CD4-positive, CD25-positive, alpha-beta regulatory T cell (primary cell): ENCODE measurements around the gene LARP4B. TPM values are rescaled to one million over a fixed set of nuclear protein-coding genes. Genes with fewer than 3 reads are reported as not detected.

Experiments
- ATAC-seq, 2 donors: fragments of 150-1000 bp; cut with Tn5 transposase; one replicate each; pipeline ENCODE4 v1.10.0; 2021; ENCODE audit warnings: low read depth in 2 of 2, moderate number of reproducible peaks in 2 of 2, moderate library complexity in 1 of 2
- DNase-seq, 3 donors: peaks; one replicate each; pipeline versions ENCODE4 v3.0.0 to v3.0.0-alpha.2; 2012 to 2022; ENCODE audit warnings: mixed read lengths in 1 of 3
- H3K27ac ChIP-seq: one replicate; pipeline ENCODE4 v1.7.0; 2013; ENCODE audit warnings: mild to moderate bottlenecking, low read length; ENCODE audit not compliant: insufficient read depth, poor library complexity, severe bottlenecking
- H3K27me3 ChIP-seq: one replicate; pipeline ENCODE4 v1.7.0; 2013; ENCODE audit warnings: low read length; ENCODE audit not compliant: control insufficient read depth, insufficient read depth
- H3K36me3 ChIP-seq: one replicate; pipeline ENCODE4 v1.7.0; 2013; ENCODE audit warnings: mild to moderate bottlenecking, low read length, moderate library complexity; ENCODE audit not compliant: control insufficient read depth, insufficient read depth
- H3K4me1 ChIP-seq: 2 replicates; pipeline ENCODE4 v1.7.0; 2013; ENCODE audit warnings: mild to moderate bottlenecking, low read length; ENCODE audit not compliant: insufficient read depth, control insufficient read depth, poor library complexity, severe bottlenecking
- H3K4me3 ChIP-seq: one replicate; pipeline ENCODE4 v1.7.0; 2013; ENCODE audit warnings: low read depth, mild to moderate bottlenecking, low read length, moderate library complexity
- H3K9me3 ChIP-seq, 2 experiments: 1 replicate in 1 of 2; 2 replicates in 1 of 2; pipeline ENCODE4 v1.7.0; 2013; ENCODE audit warnings: low read length in 2 of 2, mild to moderate bottlenecking in 1 of 2, moderate library complexity in 1 of 2; ENCODE audit not compliant: control insufficient read depth in 2 of 2
- H3K27ac Mint-ChIP-seq, 3 donors: one replicate each; pipeline ENCODE4 v1.8.0; 2020 to 2022; ENCODE audit warnings: mild to moderate bottlenecking in 3 of 3, mixed read lengths in 3 of 3, moderate library complexity in 2 of 3
- H3K27me3 Mint-ChIP-seq: one replicate; pipeline ENCODE4 v1.8.0; 2022; ENCODE audit warnings: mild to moderate bottlenecking, mixed read lengths
- H3K36me3 Mint-ChIP-seq: one replicate; pipeline ENCODE4 v1.8.0; 2020; ENCODE audit warnings: mixed read lengths
- H3K4me1 Mint-ChIP-seq, 4 donors: one replicate each; pipeline ENCODE4 v1.8.0; 2020 to 2022; ENCODE audit warnings: mixed read lengths in 4 of 4, mild to moderate bottlenecking in 1 of 4
- H3K4me3 Mint-ChIP-seq, 4 donors: one replicate each; pipeline ENCODE4 v1.8.0; 2020 to 2022; ENCODE audit warnings: mild to moderate bottlenecking in 4 of 4, mixed read lengths in 4 of 4, moderate library complexity in 3 of 4
- H3K9me3 Mint-ChIP-seq, 7 donors: one replicate each; pipeline ENCODE4 v1.8.0; 2020 to 2022; ENCODE audit warnings: mixed read lengths in 7 of 7, mild to moderate bottlenecking in 3 of 7, moderate library complexity in 2 of 7
- polyA plus RNA-seq, 4 donors: library from polyadenylated mRNA; unstranded; fragments of 300-500 nt; fragmentation: Illumina TruSeq; gene quantifications; one replicate each; pipeline ENCODE4 v1.2.3, GENCODE V29; 2021
- total RNA-seq: library from RNA; stranded (reverse); gene quantifications from one replicate; pipeline ENCODE4 v1.2.3, GENCODE V29; 2022

Gene LARP4B
- total and polyA plus RNA-seq, 5 donors from 2014 or later, result 20.5 to 82.0 (median 30.3) TPM

GRCh38 chr10:829241-829640 is 102.3 kb downstream of the LARP4B start:
- no peaks in the 10 kb centered on the region for H3K27me3 Mint-ChIP-seq
- peaks cover 72% of the 10 kb centered on the region for H3K36me3 ChIP-seq

GRCh38 chr10:828191-828590 is 103.3 kb downstream of the LARP4B start:
- Histone ChIP-seq H3K4me3 (no peak overlapping the region), H3K4me1 (no peaks in the 10 kb centered on the region), H3K27me3 (no peaks in the 10 kb centered on the region), H3K9me3 (no peaks in the 10 kb centered on the region), H3K27ac (no peak overlapping the region), H3K36me3 (peaks cover 78% of the 10 kb centered on the region)
- H3K4me3 Mint-ChIP-seq, result no peak overlapping the region
- DNase-seq (no peak), ATAC-seq (no peak)
- H3K4me1 Mint-ChIP-seq, result peaks cover 1 to 12% (median 3%) of the 10 kb centered on the region in 4 donors
- H3K27me3 Mint-ChIP-seq, result no peaks in the 10 kb centered on the region
- H3K36me3 Mint-ChIP-seq, result peaks cover 59% of the 10 kb centered on the region
- no peak overlapping the region for H3K27ac Mint-ChIP-seq
- H3K9me3 Mint-ChIP-seq, result no peaks in the 10 kb centered on the region

More at GRCh38 chr10:829241-829640, 102.3 kb downstream of the LARP4B start:
- Mint-ChIP-seq H3K4me1 (peaks cover 0 to 12% (median 3%) of the 10 kb centered on the region in 4 donors), H3K36me3 (peaks cover 60% of the 10 kb centered on the region), H3K27ac (peak overlapping the region in 1 of 3 donors; percentile 20), H3K4me3 (no peak overlapping the region), H3K9me3 (no peaks in the 10 kb centered on the region)
- DNase-seq (no peak), ATAC-seq (no peak)
- Histone ChIP-seq H3K27me3 (no peaks in the 10 kb centered on the region), H3K4me1 (no peaks in the 10 kb centered on the region), H3K4me3 (no peak overlapping the region), H3K27ac (no peak overlapping the region), H3K9me3 (no peaks in the 10 kb centered on the region)

- no peak overlapping the region for H3K27ac ChIP-seq
- ATAC-seq (no peak), DNase-seq (no peak)
- Mint-ChIP-seq H3K4me1 (peaks cover 3 to 6% (median 4%) of the 10 kb centered on the region in 4 donors), H3K9me3 (no peaks in the 10 kb centered on the region), H3K27me3 (no peaks in the 10 kb centered on the region), H3K27ac (no peak overlapping the region), H3K36me3 (peaks cover 61% of the 10 kb centered on the region), H3K4me3 (no peak overlapping the region)
- H3K36me3 ChIP-seq, result peaks cover 87% of the 10 kb centered on the region
- no peak overlapping the region for H3K4me3 ChIP-seq
- H3K27me3 ChIP-seq, result no peaks in the 10 kb centered on the region
- no peaks in the 10 kb centered on the region for H3K4me1 ChIP-seq
- no peaks in the 10 kb centered on the region for H3K9me3 ChIP-seq
These were observed 106.6 kb downstream of the LARP4B start for GRCh38 chr10:824946-825345.

- Mint-ChIP-seq H3K27me3 (no peaks in the 10 kb centered on the region), H3K27ac (no peak overlapping the region), H3K4me1 (peaks cover 3 to 6% (median 4%) of the 10 kb centered on the region in 4 donors), H3K9me3 (no peaks in the 10 kb centered on the region), H3K4me3 (no peak overlapping the region), H3K36me3 (peaks cover 60% of the 10 kb centered on the region)
- peaks cover 87% of the 10 kb centered on the region for H3K36me3 ChIP-seq
- H3K4me1 ChIP-seq, result no peaks in the 10 kb centered on the region
- H3K4me3 ChIP-seq, result no peak overlapping the region
- DNase-seq (no peak), ATAC-seq (no peak)
- H3K27me3 ChIP-seq, result no peaks in the 10 kb centered on the region
- H3K9me3 ChIP-seq, result no peaks in the 10 kb centered on the region
- H3K27ac ChIP-seq, result no peak overlapping the region
These were observed 107.0 kb downstream of the LARP4B start for GRCh38 chr10:824497-824896.

GRCh38 chr10:822661-823367 is 108.7 kb downstream of the LARP4B start:
- Histone ChIP-seq H3K36me3 (peaks cover 86% of the 10 kb centered on the region), H3K9me3 (no peaks in the 10 kb centered on the region), H3K27me3 (no peaks in the 10 kb centered on the region), H3K4me3 (no peak overlapping the region), H3K4me1 (no peaks in the 10 kb centered on the region), H3K27ac (no peak overlapping the region)
- H3K4me3 Mint-ChIP-seq, result no peak overlapping the region
- peaks cover 0 to 8% (median 5%) of the 10 kb centered on the region in 4 donors for H3K4me1 Mint-ChIP-seq
- peaks cover 50% of the 10 kb centered on the region for H3K36me3 Mint-ChIP-seq
- no peaks in the 10 kb centered on the region for H3K27me3 Mint-ChIP-seq
- DNase-seq (no peak), ATAC-seq (no peak)
- H3K9me3 Mint-ChIP-seq, result no peaks in the 10 kb centered on the region
- H3K27ac Mint-ChIP-seq, result peak overlapping the region in 1 of 3 donors; percentile 56

GRCh38 chr10:822197-822596 is 109.3 kb downstream of the LARP4B start:
- Histone ChIP-seq H3K27ac (no peak overlapping the region), H3K36me3 (peaks cover 86% of the 10 kb centered on the region), H3K4me3 (no peak overlapping the region), H3K9me3 (no peaks in the 10 kb centered on the region), H3K4me1 (no peaks in the 10 kb centered on the region), H3K27me3 (no peaks in the 10 kb centered on the region)
- ATAC-seq (no peak), DNase-seq (no peak)
- Mint-ChIP-seq H3K27me3 (no peaks in the 10 kb centered on the region), H3K4me1 (peaks cover 0 to 8% (median 5%) of the 10 kb centered on the region in 4 donors), H3K4me3 (no peak overlapping the region), H3K27ac (no peak overlapping the region), H3K9me3 (no peaks in the 10 kb centered on the region), H3K36me3 (peaks cover 52% of the 10 kb centered on the region)

GRCh38 chr10:821322-821721 is 110.2 kb downstream of the LARP4B start:
- H3K4me1 ChIP-seq, result no peaks in the 10 kb centered on the region
- peaks cover 88% of the 10 kb centered on the region for H3K36me3 ChIP-seq
- no peaks in the 10 kb centered on the region for H3K27me3 Mint-ChIP-seq
- H3K9me3 ChIP-seq, result no peaks in the 10 kb centered on the region
- H3K4me3 ChIP-seq, result no peak overlapping the region
- H3K27ac ChIP-seq, result no peak overlapping the region
- peaks cover 57% of the 10 kb centered on the region for H3K36me3 Mint-ChIP-seq
- DNase-seq (no peak), ATAC-seq (no peak)
- H3K27me3 ChIP-seq, result no peaks in the 10 kb centered on the region
- H3K4me1 Mint-ChIP-seq, result peaks cover 0 to 6% (median 5%) of the 10 kb centered on the region in 4 donors
- no peaks in the 10 kb centered on the region for H3K9me3 Mint-ChIP-seq
- H3K27ac Mint-ChIP-seq, result peak overlapping the region in 2 of 3 donors; percentile 40 to 48
- H3K4me3 Mint-ChIP-seq, result no peak overlapping the region

DNA sequence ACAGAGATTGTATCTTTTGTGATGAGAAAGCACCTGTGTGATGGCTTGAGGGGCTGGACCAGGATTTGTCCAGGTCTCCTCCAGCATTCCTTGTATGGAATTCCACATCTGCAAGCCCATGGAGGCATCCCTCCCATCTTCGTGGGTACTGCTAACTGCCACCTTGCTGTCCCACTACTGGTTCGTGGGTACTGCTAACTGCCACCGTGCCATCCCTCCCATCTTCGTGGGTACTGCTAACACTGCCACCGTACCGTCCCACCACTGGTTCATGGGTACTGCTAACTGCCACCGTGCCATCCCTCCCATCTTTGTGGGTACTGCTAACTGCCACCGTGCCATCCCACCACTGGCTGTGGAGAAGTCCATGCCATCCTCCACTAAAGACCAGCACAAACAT is 111.7 kb downstream of the LARP4B start:
- peaks cover 0 to 6% (median 5%) of the 10 kb centered on the region in 4 donors for H3K4me1 Mint-ChIP-seq
- H3K4me3 ChIP-seq, result no peak overlapping the region
- ATAC-seq (no peak), DNase-seq (no peak)
- no peak overlapping the region for H3K4me3 Mint-ChIP-seq
- peak overlapping the region in 2 of 3 donors; percentile 37 to 74 for H3K27ac Mint-ChIP-seq
- H3K27me3 Mint-ChIP-seq, result no peaks in the 10 kb centered on the region
- H3K36me3 ChIP-seq, result peaks cover 86% of the 10 kb centered on the region
- H3K9me3 ChIP-seq, result no peaks in the 10 kb centered on the region
- H3K4me1 ChIP-seq, result no peaks in the 10 kb centered on the region
- no peak overlapping the region for H3K27ac ChIP-seq
- no peaks in the 10 kb centered on the region for H3K27me3 ChIP-seq
- H3K9me3 Mint-ChIP-seq, result no peaks in the 10 kb centered on the region
- H3K36me3 Mint-ChIP-seq, result peaks cover 51% of the 10 kb centered on the region
